Hypothalamus (tissue), 51 donors: ENCODE data around the gene C16orf46.
"Not testable (repeated sequence)": the region's sequence is repeated elsewhere in the genome, so short reads cannot be mapped to it uniquely, and the experiment has no call there.

Experiments used
- DNase-seq, 51 donors: peaks; one replicate each; lab custom pipeline; 2025; lab: John Stamatoyannopoulos, UW

C16orf46 gene

GRCh38 chr16:81077076-81077940 lies at the start of gene C16orf46:
TSS of gene C16orf46 (minus strand) at chr16:81077238. CDS start at chr16:81063955, 13,283 bp downstream.
- DNase-seq: peak; percentile 84 to 100 (median 97)

- DNase-seq: no peak
These were observed 46.2 kb upstream of the C16orf46 start for GRCh38 chr16:81123092-81123852.

- no peak for DNase-seq
These were observed 44.5 kb upstream of the C16orf46 start for GRCh38 chr16:81121474-81121990.

GRCh38 chr16:81117436-81117835 lies 40.4 kb upstream of the C16orf46 start:
- DNase-seq: no peak

GRCh38 chr16:81116285-81116684 lies 39.2 kb upstream of the C16orf46 start:
- DNase-seq: no peak

GRCh38 chr16:81112453-81112852 lies 35.4 kb upstream of the C16orf46 start:
- no peak for DNase-seq

GRCh38 chr16:81109274-81109673 lies 32.2 kb upstream of the C16orf46 start:
- not testable (repeated sequence) for DNase-seq

- peak in 2 of 51 donors; percentile 7 to 22 for DNase-seq
These were observed 30.5 kb upstream of the C16orf46 start for GRCh38 chr16:81107511-81107910.

GRCh38 chr16:81106826-81107503 lies 29.9 kb upstream of the C16orf46 start:
- DNase-seq: peak in 1 of 51 donors; percentile 1

GRCh38 chr16:81105946-81106345 lies 28.9 kb upstream of the C16orf46 start:
- no peak for DNase-seq

GRCh38 chr16:81101702-81102101 lies 24.7 kb upstream of the C16orf46 start:
- no peak for DNase-seq

GRCh38 chr16:81099958-81100357 lies 22.9 kb upstream of the C16orf46 start:
- no peak for DNase-seq

GRCh38 chr16:81097230-81097629 lies 20.2 kb upstream of the C16orf46 start:
- DNase-seq: no peak

GRCh38 chr16:81096715-81097208 lies 19.7 kb upstream of the C16orf46 start:
- DNase-seq: peak in 1 of 51 donors; percentile 42

- peak; percentile 56 to 100 (median 99) for DNase-seq
These were observed 19.1 kb upstream of the C16orf46 start, which contains the start of gene GCSH for GRCh38 chr16:81095953-81096714. TSS of gene GCSH (minus strand) at chr16:81096395. CDS start at chr16:81096278, 117 bp downstream.

- DNase-seq: no peak
These were observed 18.6 kb upstream of the C16orf46 start for GRCh38 chr16:81095653-81095952.

- no peak for DNase-seq
These were observed 17.8 kb upstream of the C16orf46 start for GRCh38 chr16:81094771-81095251.

GRCh38 chr16:81088836-81089235 lies 11.8 kb upstream of the C16orf46 start:
- no peak for DNase-seq

GRCh38 chr16:81081014-81081413 lies 4.0 kb upstream of the C16orf46 start:
- no peak for DNase-seq

- DNase-seq: no peak
These were observed 3.2 kb upstream of the C16orf46 start for GRCh38 chr16:81080233-81080632.
